ENCODE measurements around the gene HNRNPLL. TPM values are rescaled to one million over a fixed set of nuclear protein-coding genes. Genes with fewer than 3 reads are reported as not detected.

Gene HNRNPLL
- total RNA-seq, result 10 to 100 TPM; 12.3 to 20.8 (median 15.0) TPM
- polyA plus RNA-seq, result 1 to 10 TPM; 4.9 to 8.1 TPM

GRCh38 chr2:38602732-38603401 lies at the start of gene HNRNPLL:
Gene HNRNPLL, minus strand, starts transcription at chr2:38602928. Its CDS starts 302 bp downstream, at chr2:38602626.
- no peaks in the 10 kb centered on the region for H3K27me3 ChIP-seq
- intact Hi-C loops (cut with DNase I), result no loop called here
- H3K9me3 ChIP-seq, result no peaks in the 10 kb centered on the region
- FAIRE-seq, result no peak
- H3K36me3 ChIP-seq, result no peaks in the 10 kb centered on the region
- H3K4me1 ChIP-seq, result peaks cover 16 to 28% (median 18%) of the 10 kb centered on the region in 3 donors
- peak; percentile 98 to 99 (median 98) for DNase-seq
- H3K4me3 ChIP-seq, result peak within 1 kb of the TSS; percentile 72 to 94 (median 78)
- WGBS, 2 donors, result 0% methylated on average over 59 to 75 of the region's 75 CpGs
- ATAC-seq, result peak; percentile 91 to 96 (median 92)
- TF ChIP-seq CTCF (IDR thresholded peaks at IDR 0.05), result no peak
- H3K27ac ChIP-seq, result peak within 1 kb of the TSS; percentile 72 to 95 (median 88)

GRCh38 chr2:38650717-38651116 lies 48.0 kb upstream of the HNRNPLL start:
- Histone ChIP-seq H3K27me3 (no peaks in the 10 kb centered on the region), H3K36me3 (no peaks in the 10 kb centered on the region), H3K27ac (no peak overlapping the region), H3K4me3 (no peak overlapping the region), H3K4me1 (peaks cover 0 to 2% (median 0%) of the 10 kb centered on the region in 3 donors), H3K9me3 (no peaks in the 10 kb centered on the region)
- intact Hi-C loops (cut with DNase I), result no loop called here
- no peak for ATAC-seq
- no peak for FAIRE-seq
- DNase-seq, result no peak
- 91 to 100% methylated on average over 2 of the region's 2 CpGs for WGBS, 2 donors
- no peak for TF ChIP-seq CTCF (IDR thresholded peaks at IDR 0.05)

GRCh38 chr2:38650012-38650411 lies 47.3 kb upstream of the HNRNPLL start:
- no peak for TF ChIP-seq CTCF (IDR thresholded peaks at IDR 0.05)
- 82 to 89% methylated on average over 6 of the region's 6 CpGs for WGBS, 2 donors
- intact Hi-C loops (cut with DNase I), result no loop called here
- Histone ChIP-seq H3K4me3 (no peak overlapping the region), H3K9me3 (no peaks in the 10 kb centered on the region), H3K27ac (no peak overlapping the region), H3K36me3 (no peaks in the 10 kb centered on the region), H3K4me1 (peaks cover 0 to 2% (median 0%) of the 10 kb centered on the region in 3 donors), H3K27me3 (no peaks in the 10 kb centered on the region)
- FAIRE-seq (no peak), DNase-seq (no peak), ATAC-seq (no peak)

GRCh38 chr2:38649176-38649728 lies 46.5 kb upstream of the HNRNPLL start:
- Histone ChIP-seq H3K27me3 (no peaks in the 10 kb centered on the region), H3K27ac (no peak overlapping the region), H3K9me3 (no peaks in the 10 kb centered on the region), H3K4me1 (peaks cover 0 to 2% (median 0%) of the 10 kb centered on the region in 3 donors), H3K4me3 (no peak overlapping the region), H3K36me3 (no peaks in the 10 kb centered on the region)
- WGBS, 2 donors, result 92 to 95% methylated on average over 12 of the region's 12 CpGs
- intact Hi-C loops (cut with DNase I), result no loop called here
- FAIRE-seq, result no peak
- no peak for DNase-seq
- ATAC-seq, result no peak
- no peak for TF ChIP-seq CTCF (IDR thresholded peaks at IDR 0.05)
